H7 (cell line): ENCODE results near the gene SPG7. TPM values are rescaled to one million over a fixed set of nuclear protein-coding genes. Genes with fewer than 3 reads are reported as not detected.
"Not testable (repeated sequence)": the region's sequence is repeated elsewhere in the genome, so short reads cannot be mapped to it uniquely, and the experiment has no call there.

Source experiments
- DNase-seq: peaks from one replicate; pipeline ENCODE4 v3.0.0; 2012
- H3K27me3 ChIP-seq: 2 replicates; pipeline ENCODE4 v1.6.0; 2011; ENCODE audit warnings: mild to moderate bottlenecking, low read length; ENCODE audit not compliant: control insufficient read depth, insufficient read depth
- H3K36me3 ChIP-seq: replicated peaks from 2 replicates; pipeline ENCODE4 v1.5.1; 2011; ENCODE audit warnings: low read length; ENCODE audit not compliant: control insufficient read depth, insufficient read depth
- H3K4me3 ChIP-seq: 2 replicates; pipeline ENCODE4 v1.5.1; 2011; ENCODE audit warnings: low read depth, mild to moderate bottlenecking, control low read depth, low read length, moderate library complexity; ENCODE audit not compliant: insufficient read depth
- total RNA-seq: library from RNA; depleted of rRNA; stranded (reverse); fragments of >200 nt; shearing (Covaris generic); gene quantifications from 2 replicates; pipeline ENCODE4 v1.2.3, GENCODE V29; 2014

Gene SPG7
- total RNA-seq, 1 experiment from 2014 or later = 120 TPM

- DNase-seq = peak; percentile 85
- Histone ChIP-seq H3K4me3 (peak overlapping the region; percentile 61), H3K27me3 (peaks cover 30% of the 10 kb centered on the region), H3K36me3 (no peaks in the 10 kb centered on the region; the same call in 1 of the 2 replicates)
Measured at GRCh38 chr16:89576153-89577054, 68.2 kb downstream of the SPG7 start.

- no peak overlapping the region for H3K4me3 ChIP-seq
- peak; percentile 69 for DNase-seq
- peaks cover 30% of the 10 kb centered on the region for H3K27me3 ChIP-seq
- no peaks in the 10 kb centered on the region; the same call in 1 of the 2 replicates for H3K36me3 ChIP-seq
Measured at GRCh38 chr16:89577055-89577759, 69.0 kb downstream of the SPG7 start.

GRCh38 chr16:89579351-89579750 lies 71.1 kb downstream of the SPG7 start:
- no peak for DNase-seq
- Histone ChIP-seq H3K4me3 (no peak overlapping the region), H3K27me3 (peaks cover 26% of the 10 kb centered on the region), H3K36me3 (no peaks in the 10 kb centered on the region; the same call in 1 of the 2 replicates)

- H3K36me3 ChIP-seq = no peaks in the 10 kb centered on the region; the same call in 1 of the 2 replicates
- no peak overlapping the region for H3K4me3 ChIP-seq
- DNase-seq = no peak
- peaks cover 13% of the 10 kb centered on the region for H3K27me3 ChIP-seq
Measured at GRCh38 chr16:89581045-89581695, 73.0 kb downstream of the SPG7 start.

GRCh38 chr16:89581861-89582563 lies 73.8 kb downstream of the SPG7 start:
- Histone ChIP-seq H3K36me3 (no peaks in the 10 kb centered on the region; the same call in 1 of the 2 replicates), H3K4me3 (no peak overlapping the region), H3K27me3 (peaks cover 5% of the 10 kb centered on the region; the same call in 1 of the 2 replicates)
- no peak for DNase-seq

GRCh38 chr16:89582614-89583196 lies 74.5 kb downstream of the SPG7 start:
- no peak overlapping the region for H3K4me3 ChIP-seq
- no peaks in the 10 kb centered on the region; the same call in 1 of the 2 replicates for H3K36me3 ChIP-seq
- DNase-seq = no peak
- no peaks in the 10 kb centered on the region for H3K27me3 ChIP-seq

- H3K36me3 ChIP-seq = no peaks in the 10 kb centered on the region; the same call in 1 of the 2 replicates
- DNase-seq = peak; percentile 67
- H3K4me3 ChIP-seq = no peak overlapping the region
- H3K27me3 ChIP-seq = no peaks in the 10 kb centered on the region
Measured at GRCh38 chr16:89583197-89583894, 75.1 kb downstream of the SPG7 start.

GRCh38 chr16:89583895-89584644 lies 75.9 kb downstream of the SPG7 start:
- Histone ChIP-seq H3K27me3 (no peaks in the 10 kb centered on the region), H3K36me3 (no peaks in the 10 kb centered on the region; the same call in 1 of the 2 replicates), H3K4me3 (no peak overlapping the region)
- DNase-seq = no peak

GRCh38 chr16:89584768-89585549 lies 76.8 kb downstream of the SPG7 start:
- Histone ChIP-seq H3K36me3 (no peaks in the 10 kb centered on the region; the same call in 1 of the 2 replicates), H3K4me3 (no peak overlapping the region), H3K27me3 (no peaks in the 10 kb centered on the region)
- DNase-seq = peak; percentile 70

GRCh38 chr16:89586218-89586617 lies 78.0 kb downstream of the SPG7 start:
- H3K4me3 ChIP-seq = no peak overlapping the region
- H3K27me3 ChIP-seq = no peaks in the 10 kb centered on the region
- no peaks in the 10 kb centered on the region; the same call in 1 of the 2 replicates for H3K36me3 ChIP-seq
- no peak for DNase-seq

GRCh38 chr16:89586853-89587252 lies 78.7 kb downstream of the SPG7 start:
- Histone ChIP-seq H3K4me3 (no peak overlapping the region), H3K27me3 (no peaks in the 10 kb centered on the region), H3K36me3 (no peaks in the 10 kb centered on the region; the same call in 1 of the 2 replicates)
- peak; percentile 90 for DNase-seq

- DNase-seq, H3K4me3 ChIP-seq: not testable (repeated sequence)
Measured at GRCh38 chr16:89587676-89588075, 79.5 kb downstream of the SPG7 start.

More at GRCh38 chr16:89587676-89588075, 79.5 kb downstream of the SPG7 start:
- not testable (repeated sequence) for H3K27me3 ChIP-seq, H3K36me3 ChIP-seq
